GM18870 (cell line): Measurements from ENCODE around the gene METTL3.

Experiments used
- ATAC-seq: cut with Tn5 transposase; IDR thresholded peaks from one replicate; pipeline ENCODE4 v1.9.1; 2021; ENCODE audit warnings: moderate library complexity; ENCODE audit not compliant: unreplicated experiment

Gene METTL3

GRCh38 chr14:21486640-21487087, 24.5 kb downstream of the METTL3 start:
- ATAC-seq, result no peak

GRCh38 chr14:21476925-21477681, 34.0 kb downstream of the METTL3 start, which contains the start of the genes RAB2B and TOX4:
Gene RAB2B, minus strand, starts transcription at chr14:21476959. Its CDS starts 87 bp downstream, at chr14:21476872.
Gene TOX4, plus strand, starts transcription at chr14:21477195. Its CDS starts 84 bp downstream, at chr14:21477279.
- ATAC-seq, result peak; percentile 99

DNA sequence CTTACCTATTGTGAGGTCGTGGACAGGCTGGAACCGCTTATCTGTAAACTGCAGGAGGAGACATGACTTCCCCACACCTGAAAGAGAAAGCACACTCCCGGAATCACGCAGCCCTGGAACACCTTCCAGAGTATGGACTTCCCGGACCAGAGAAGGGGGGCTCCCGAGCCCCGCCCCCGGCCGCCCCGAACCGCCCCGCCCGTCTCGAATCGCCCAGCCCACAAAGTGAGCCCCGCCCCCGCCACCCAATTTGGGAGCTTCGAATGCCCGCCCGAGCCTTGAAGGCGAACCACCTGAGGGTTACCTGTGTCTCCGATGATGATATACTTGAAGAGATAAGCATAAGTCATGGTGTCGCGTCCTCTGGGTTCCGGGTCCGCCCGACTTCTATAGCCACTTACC, 34.6 kb downstream of the METTL3 start:
- ATAC-seq, result no peak

- ATAC-seq, result no peak
Measured at GRCh38 chr14:21475767-21476522, 35.2 kb downstream of the METTL3 start.

DNA sequence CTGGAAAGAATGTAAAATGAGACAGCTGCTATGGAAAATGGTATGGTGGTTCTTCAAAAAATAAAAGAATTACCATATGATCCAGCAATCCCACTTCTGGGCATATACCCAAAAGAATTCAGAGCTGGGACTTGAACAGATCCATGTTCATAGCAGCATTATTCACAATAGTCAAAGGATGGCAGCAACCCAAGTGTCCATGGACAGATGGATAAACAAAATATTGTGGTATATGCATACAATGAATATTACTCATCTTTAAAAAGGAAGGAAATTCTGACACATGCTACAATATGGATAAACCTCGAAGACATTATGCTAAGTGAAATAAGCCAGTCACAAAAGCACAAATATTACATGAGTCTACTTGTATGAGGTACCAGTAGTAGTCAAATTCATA, 43.5 kb downstream of the METTL3 start:
- ATAC-seq, result no peak

- peak; percentile 97 for ATAC-seq
Measured at GRCh38 chr14:21455912-21456667, 55.0 kb downstream of the METTL3 start, which contains the start of gene CHD8. Gene CHD8, minus strand, starts transcription at chr14:21456123. Its CDS starts 24,480 bp downstream, at chr14:21431643.

DNA sequence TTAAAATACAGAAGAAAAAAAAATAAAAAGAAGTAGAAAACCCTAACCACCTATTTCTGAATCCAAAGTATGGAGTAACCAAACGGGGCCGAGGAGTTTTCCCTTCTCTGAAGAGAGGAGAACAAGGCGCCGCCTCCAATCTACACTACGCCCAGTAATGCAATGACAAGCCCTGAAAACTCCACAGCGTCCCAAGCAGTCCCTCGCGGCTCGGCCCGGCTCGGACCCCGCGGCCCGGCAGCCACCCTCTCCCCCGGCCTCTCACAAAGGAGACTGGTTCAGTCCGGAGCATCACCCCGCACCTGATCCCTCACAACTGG, 55.6 kb downstream of the METTL3 start:
- no peak for ATAC-seq

DNA sequence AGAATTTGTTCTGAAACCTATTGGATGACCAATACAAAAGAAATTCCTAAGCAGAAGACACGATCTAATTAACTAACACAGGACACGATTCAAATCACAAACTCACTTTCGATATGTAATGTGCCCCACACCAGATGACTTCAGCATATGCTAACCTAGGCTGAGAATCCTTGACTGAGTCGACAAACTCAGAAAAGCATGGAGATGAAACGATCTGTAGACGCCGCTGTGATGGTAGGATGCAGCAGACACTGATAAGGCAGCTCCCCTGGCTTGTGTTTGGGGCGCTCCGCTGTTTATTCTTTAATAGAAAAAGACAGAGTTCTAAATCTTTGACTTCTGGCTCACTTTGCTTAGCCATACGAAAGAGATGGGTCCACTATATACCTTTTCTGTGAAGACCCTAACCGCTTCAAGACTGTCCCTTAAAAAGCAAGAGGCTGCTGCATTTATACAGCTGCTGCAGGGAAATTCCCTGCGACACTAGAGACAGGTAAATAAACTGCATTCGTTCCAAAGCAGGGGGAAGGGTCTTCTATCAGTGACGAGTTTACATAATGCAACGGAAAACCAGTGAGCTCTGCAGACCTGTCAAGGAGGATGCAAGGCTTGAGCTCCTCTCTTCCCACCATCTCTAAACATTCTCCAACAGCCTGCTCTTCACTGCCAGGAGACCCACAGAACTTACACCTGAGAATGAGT, 56.1 kb downstream of the METTL3 start:
- ATAC-seq, result no peak

- ATAC-seq, result no peak
Measured at GRCh38 chr14:21449899-21450216, 61.3 kb downstream of the METTL3 start.
